B cell (primary cell): ENCODE measurements around the gene MVD. TPM values are rescaled to one million over a fixed set of nuclear protein-coding genes. Genes with fewer than 3 reads are reported as not detected.
A peak's percentile ranks its signal among the peaks of the same experiment; 100 is the strongest.

ENCODE experiments used
- ATAC-seq: fragments of 200-7000 bp; cut with Tn5 transposase; one replicate; pipeline ENCODE4 v1.10.0; 2021; ENCODE audit warnings: low read depth, mild to moderate bottlenecking, moderate number of reproducible peaks, moderate library complexity
- CTCF ChIA-PET: fragments of 350-600 bp; sonication (Branson Sonifier 250); formaldehyde crosslinking; loops from one replicate; lab custom pipeline; 2021; ENCODE audit warnings: antibody characterized with exemption, inconsistent platforms; lab: Charles Lee
- POLR2A ChIA-PET: fragments of 350-600 bp; sonication (Branson Sonifier 250); formaldehyde crosslinking; loops from one replicate; lab custom pipeline; 2021; ENCODE audit warnings: antibody characterized with exemption; lab: Charles Lee
- DNase-seq: peaks from one replicate; pipeline ENCODE4 v3.0.0; 2013
- H2AFZ ChIP-seq: 2 replicates; pipeline ENCODE4 v1.6.1; 2012; ENCODE audit warnings: mild to moderate bottlenecking, low read depth, low read length; ENCODE audit not compliant: insufficient read depth, poor library complexity, severe bottlenecking
- H3K27ac ChIP-seq, 2 donors: 1 replicate in 1 of 2; 2 replicates in 1 of 2; pipeline ENCODE4 v1.5.1; 2012 to 2013; ENCODE audit warnings: low read length in 2 of 2, mild to moderate bottlenecking in 2 of 2, moderate library complexity in 1 of 2
- H3K27me3 ChIP-seq, 4 experiments: fragments of 200-600 bp in 1 of 4; sonication (generic) in 1 of 4; replicated peaks in 1 of 4; 1 replicate in 2 of 4; 2 replicates in 2 of 4; pipeline versions ENCODE4 v1.6.1 to v1.7.0; 2013 to 2016; ENCODE audit warnings: low read length in 3 of 4, mild to moderate bottlenecking in 2 of 4, mixed read lengths in 1 of 4, moderate library complexity in 1 of 4; ENCODE audit not compliant: insufficient read depth in 4 of 4, control insufficient read depth in 3 of 4; ENCODE audit errors: control extremely low read depth in 1 of 4
- H3K36me3 ChIP-seq, 2 experiments: replicated peaks in 1 of 2; 1 replicate in 1 of 2; 2 replicates in 1 of 2; pipeline versions ENCODE4 v1.6.1 to v1.7.1; 2013; ENCODE audit warnings: low read length in 1 of 2; ENCODE audit not compliant: insufficient read depth in 2 of 2, control insufficient read depth in 1 of 2; ENCODE audit errors: control extremely low read depth in 1 of 2, extremely low read depth in 1 of 2
- H3K4me1 ChIP-seq, 2 donors: fragments of 200-600 bp in 1 of 2; sonication (generic) in 1 of 2; 1 replicate in 1 of 2; 2 replicates in 1 of 2; pipeline versions ENCODE4 v1.5.1 to v1.6.1; 2013 to 2017; ENCODE audit warnings: low read length in 2 of 2; ENCODE audit not compliant: control insufficient read depth in 2 of 2, insufficient read depth in 2 of 2
- H3K4me2 ChIP-seq: replicated peaks from 2 replicates; pipeline ENCODE3; 2012; ENCODE audit warnings: mild to moderate bottlenecking, low read depth, low read length; ENCODE audit not compliant: poor library complexity, severe bottlenecking
- H3K4me3 ChIP-seq, 5 experiments: fragments of 200-600 bp in 1 of 5; sonication (generic) in 1 of 5; 1 replicate in 3 of 5; 2 replicates in 2 of 5; pipeline versions ENCODE4 v1.5.1 to v1.7.0; 2011 to 2016; ENCODE audit warnings: low read length in 4 of 5, mild to moderate bottlenecking in 4 of 5, low read depth in 2 of 5, control low read depth in 1 of 5, moderate library complexity in 1 of 5; ENCODE audit not compliant: insufficient read depth in 1 of 5; ENCODE audit errors: control extremely low read depth in 1 of 5, extremely low read depth in 1 of 5
- H3K79me2 ChIP-seq: fragments of 200-600 bp; sonication (generic); one replicate; pipeline ENCODE4 v1.6.0; 2016; ENCODE audit warnings: low read length; ENCODE audit not compliant: control insufficient read depth, insufficient read depth
- H3K9ac ChIP-seq: fragments of 200-600 bp; sonication (generic); 2 replicates; pipeline ENCODE4 v1.6.1; 2017; ENCODE audit warnings: mild to moderate bottlenecking, low read length, moderate library complexity
- H3K9me3 ChIP-seq, 3 donors: one replicate each; pipeline versions ENCODE4 v1.6.1 to v1.7.1; 2013; ENCODE audit warnings: low read length in 2 of 3; ENCODE audit not compliant: control insufficient read depth in 2 of 3, insufficient read depth in 1 of 3; ENCODE audit errors: control extremely low read depth in 1 of 3
- H4K20me1 ChIP-seq: 2 replicates; pipeline ENCODE4 v1.6.0; 2012; ENCODE audit warnings: mild to moderate bottlenecking, low read length; ENCODE audit not compliant: insufficient read depth, control insufficient read depth, poor library complexity, severe bottlenecking
- H3K27ac Mint-ChIP-seq: one replicate; pipeline ENCODE4 v1.8.0; 2021; ENCODE audit warnings: mixed read lengths
- H3K27me3 Mint-ChIP-seq: one replicate; pipeline ENCODE4 v1.8.0; 2021; ENCODE audit warnings: mixed read lengths
- H3K4me1 Mint-ChIP-seq: one replicate; pipeline ENCODE4 v1.8.0; 2021; ENCODE audit warnings: mixed read lengths
- H3K4me3 Mint-ChIP-seq: one replicate; pipeline ENCODE4 v1.8.0; 2021; ENCODE audit warnings: mixed read lengths
- H3K9me3 Mint-ChIP-seq: one replicate; pipeline ENCODE4 v1.8.0; 2022; ENCODE audit warnings: mixed read lengths; ENCODE audit not compliant: insufficient read depth
- CTCF ChIP-seq: fragments of 200-600 bp; IDR thresholded peaks from one replicate; pipeline ENCODE4 v1.8.0; 2022; ENCODE audit warnings: antibody characterized with exemption, mild to moderate bottlenecking
- EZH2 ChIP-seq: IDR thresholded peaks from 2 replicates; pipeline ENCODE4 v1.6.1; 2012; ENCODE audit warnings: borderline replicate concordance, low read depth, mild to moderate bottlenecking, moderate library complexity, low read length; ENCODE audit not compliant: insufficient read depth, poor library complexity, severe bottlenecking
- WGBS: methylation state at CpG from one replicate; pipeline ENCODE4 v1.1.5; 2013; ENCODE audit warnings: missing lambda C conversion rate; ENCODE audit not compliant: insufficient coverage; 5-methylcytosine and 5-hydroxymethylcytosine counted together
- intact Hi-C: fragments of 100-400 bp; cut with micrococcal nuclease; formaldehyde crosslinking; loops from one replicate; pipeline ENCODE4 v1.10.0; 2022
- polyA plus RNA-seq: library from polyadenylated mRNA; depleted of rRNA; stranded (reverse); fragments of >200 nt; gene quantifications from 2 replicates; pipeline ENCODE4 v1.2.3, GENCODE V29; 2012
- total RNA-seq, 2 donors: library from RNA; stranded (reverse); fragments of 120-200 nt in 1 of 2; gene quantifications; 1 replicate in 1 of 2; 2 replicates in 1 of 2; pipeline versions ENCODE4 v1.2.3 to v1.2.4, GENCODE V29; 2013 to 2022

MVD gene
- total and polyA plus RNA-seq, 2 donors (not counting 1 experiment from before 2014, with no cell fraction given): 40.9 to 95.4 TPM

GRCh38 chr16:88652762-88653063 is 10.2 kb downstream of the MVD start:
- Mint-ChIP-seq H3K9me3 (no peaks in the 10 kb centered on the region), H3K27me3 (no peaks in the 10 kb centered on the region), H3K27ac (peak overlapping the region; percentile 98), H3K4me3 (no peak overlapping the region), H3K4me1 (peaks cover 32% of the 10 kb centered on the region)
- WGBS: 85% methylated on average over 5 of the region's 8 CpGs
- Histone ChIP-seq H2AFZ (no peak overlapping the region), H3K9me3 (no peaks in the 10 kb centered on the region), H4K20me1 (peaks cover 36% of the 10 kb centered on the region), H3K9ac (no peak overlapping the region), H3K4me1 (peaks cover 33 to 46% of the 10 kb centered on the region in 2 donors), H3K4me3 (no peak overlapping the region), H3K4me2 (peak overlapping the region; percentile 99), H3K79me2 (peaks cover 54% of the 10 kb centered on the region), H3K27me3 (no peaks in the 10 kb centered on the region), H3K36me3 (peaks cover 0 to 29% of the 10 kb centered on the region in 2 experiments), H3K27ac (peak overlapping the region; percentile 98 to 99)
- POLR2A ChIA-PET: interaction anchor here (0.8 to 2.0 kb wide), 2 partner anchors 10 to 29 kb away, joined by 3 to 6 read pairs; partner anchors contain the start of gene MVD
- CTCF ChIA-PET: interaction anchor here (0.7 kb wide), 1 partner anchor 19 kb away, joined by 3 read pairs; no protein-coding TSS in a partner anchor
- ATAC-seq: no peak
- no peak for TF ChIP-seq CTCF
- no peak for TF ChIP-seq EZH2
- intact Hi-C loops: no loop called here
- DNase-seq: no peak

GRCh38 chr16:88651989-88652761 is 10.7 kb downstream of the MVD start:
- H4K20me1 ChIP-seq: peaks cover 41% of the 10 kb centered on the region
- no peak for TF ChIP-seq EZH2
- TF ChIP-seq CTCF: no peak
- Mint-ChIP-seq H3K4me3 (peak overlapping the region; percentile 96), H3K27me3 (no peaks in the 10 kb centered on the region), H3K9me3 (no peaks in the 10 kb centered on the region), H3K4me1 (peaks cover 37% of the 10 kb centered on the region), H3K27ac (peak overlapping the region; percentile 98)
- H3K79me2 ChIP-seq: peaks cover 54% of the 10 kb centered on the region
- WGBS: 66% methylated on average over 29 of the region's 29 CpGs
- H3K4me3 ChIP-seq: peak overlapping the region in 4 of 5 experiments; percentile 92 to 98 (median 95)
- intact Hi-C loops: loop anchor here (1.0 kb wide), 9 partner anchors 11 to 519 kb away; partner anchors contain the start of genes CDH15, CTU2, IL17C and MVD
- H3K27ac ChIP-seq: peak overlapping the region; percentile 98 to 99
- peaks cover 38 to 51% of the 10 kb centered on the region in 2 donors for H3K4me1 ChIP-seq
- H2AFZ ChIP-seq: peak overlapping the region; percentile 59
- H3K4me2 ChIP-seq: peak overlapping the region; percentile 99
- no peak for ATAC-seq
- H3K9me3 ChIP-seq: no peaks in the 10 kb centered on the region
- CTCF ChIA-PET: interaction anchor here (0.7 kb wide), 1 partner anchor 19 kb away, joined by 3 read pairs; no protein-coding TSS in a partner anchor
- H3K27me3 ChIP-seq: no peaks in the 10 kb centered on the region
- DNase-seq: peak; percentile 34
- POLR2A ChIA-PET: interaction anchor here (0.6 to 2.0 kb wide), 4 partner anchors 11 to 151 kb away, joined by 3 to 6 read pairs (median 3); partner anchors contain the start of genes MVD and ZC3H18
- H3K9ac ChIP-seq: peak overlapping the region; percentile 92
- H3K36me3 ChIP-seq: peaks cover 0 to 33% of the 10 kb centered on the region in 2 experiments
